HG03575 (cell line): ENCODE data around the gene PTPRN2.
"Not testable (repeated sequence)": the region's sequence is repeated elsewhere in the genome, so short reads cannot be mapped to it uniquely, and the experiment has no call there.

Experiments
- ATAC-seq: cut with Tn5 transposase; IDR thresholded peaks from one replicate; pipeline ENCODE4 v1.9.1; 2021; ENCODE audit not compliant: unreplicated experiment, insufficient number of reproducible peaks, low FRiP score; ENCODE audit errors: extremely low read depth

Gene PTPRN2

GRCh38 chr7:157670490-157671357, 916.9 kb downstream of the PTPRN2 start:
- ATAC-seq: no peak

GRCh38 chr7:157669768-157670351, 917.8 kb downstream of the PTPRN2 start:
- ATAC-seq: no peak

- ATAC-seq: no peak
Measured at GRCh38 chr7:157668884-157669767, 918.5 kb downstream of the PTPRN2 start.

GRCh38 chr7:157668221-157668883, 919.3 kb downstream of the PTPRN2 start:
- ATAC-seq: no peak

GRCh38 chr7:157667731-157668130, 919.9 kb downstream of the PTPRN2 start:
- ATAC-seq: no peak

GRCh38 chr7:157667261-157667660, 920.4 kb downstream of the PTPRN2 start:
- ATAC-seq: no peak

- no peak for ATAC-seq
Measured at GRCh38 chr7:157666530-157667040, 921.0 kb downstream of the PTPRN2 start.

GRCh38 chr7:157665634-157665988, 922.0 kb downstream of the PTPRN2 start:
- ATAC-seq: not testable (repeated sequence)

- ATAC-seq: no peak
Measured at GRCh38 chr7:157664871-157665633, 922.6 kb downstream of the PTPRN2 start.

GRCh38 chr7:157664034-157664433, 923.6 kb downstream of the PTPRN2 start:
- ATAC-seq: no peak

- no peak for ATAC-seq
Measured at GRCh38 chr7:157662981-157663716, 924.5 kb downstream of the PTPRN2 start.

GRCh38 chr7:157662110-157662791, 925.4 kb downstream of the PTPRN2 start:
- no peak for ATAC-seq

- no peak for ATAC-seq
Measured at GRCh38 chr7:157661611-157661975, 926.0 kb downstream of the PTPRN2 start.

- no peak for ATAC-seq
Measured at GRCh38 chr7:157660971-157661610, 926.5 kb downstream of the PTPRN2 start.

GRCh38 chr7:157658851-157659412, 928.7 kb downstream of the PTPRN2 start:
- no peak for ATAC-seq
